DOHH2 (cell line): ENCODE data around the gene YPEL5.

ENCODE experiments used
- H3F3A ChIP-seq: fragments of 200-600 bp; sonication (generic), shearing (Covaris generic); 2 replicates; pipeline ENCODE4 v1.6.0; 2016; ENCODE audit warnings: antibody characterized with exemption, mild to moderate bottlenecking; ENCODE audit not compliant: control insufficient read depth, insufficient read depth
- H3K27ac ChIP-seq: fragments of 200-600 bp; sonication (generic); 2 replicates; pipeline ENCODE4 v1.5.1; 2014; ENCODE audit warnings: low read depth, mild to moderate bottlenecking, low read length, moderate library complexity
- H3K27me3 ChIP-seq: fragments of 200-600 bp; sonication (generic); 2 replicates; pipeline ENCODE4 v1.6.1; 2014; ENCODE audit warnings: mild to moderate bottlenecking, low read length, mixed read lengths; ENCODE audit not compliant: control insufficient read depth
- H3K36me3 ChIP-seq: fragments of 200-600 bp; sonication (generic); 2 replicates; pipeline ENCODE4 v1.6.1; 2014; ENCODE audit warnings: mild to moderate bottlenecking, low read length, moderate library complexity, mixed read lengths; ENCODE audit not compliant: control insufficient read depth
- H3K4me1 ChIP-seq: fragments of 200-600 bp; sonication (generic); 2 replicates; pipeline ENCODE4 v1.6.1; 2014; ENCODE audit warnings: mild to moderate bottlenecking, low read length, mixed read lengths; ENCODE audit not compliant: control insufficient read depth
- H3K4me2 ChIP-seq: fragments of 200-600 bp; sonication (generic); 2 replicates; pipeline ENCODE4 v1.6.0; 2014; ENCODE audit warnings: mild to moderate bottlenecking, low read length, moderate library complexity
- H3K4me3 ChIP-seq: fragments of 200-600 bp; sonication (generic); 2 replicates; pipeline ENCODE4 v1.5.1; 2014; ENCODE audit warnings: mild to moderate bottlenecking, low read length, mixed read lengths
- H3K79me2 ChIP-seq: fragments of 200-600 bp; sonication (generic); 2 replicates; pipeline ENCODE4 v1.6.1; 2014; ENCODE audit warnings: mild to moderate bottlenecking, low read length, mixed read lengths; ENCODE audit not compliant: control insufficient read depth
- H3K9me2 ChIP-seq: fragments of 200-600 bp; sonication (generic); replicated peaks from 2 replicates; pipeline ENCODE4 v1.6.1; 2014; ENCODE audit warnings: mild to moderate bottlenecking, low read length, mixed read lengths; ENCODE audit not compliant: control insufficient read depth
- H3K9me3 ChIP-seq: fragments of 200-600 bp; sonication (generic); 2 replicates; pipeline ENCODE4 v1.6.1; 2014; ENCODE audit warnings: antibody characterized with exemption, low read length, mixed read lengths; ENCODE audit not compliant: control insufficient read depth, insufficient read depth
- H4K20me1 ChIP-seq: fragments of 200-600 bp; sonication (generic); 2 replicates; pipeline ENCODE4 v1.6.0; 2014; ENCODE audit warnings: low read depth, mild to moderate bottlenecking, antibody characterized with exemption, low read length, moderate library complexity; ENCODE audit not compliant: control insufficient read depth, insufficient read depth
- EZH2phosphoT487 ChIP-seq: fragments of 200-600 bp; sonication (generic); IDR thresholded peaks from 2 replicates; pipeline ENCODE4 v1.6.1; 2017; ENCODE audit warnings: borderline replicate concordance, mild to moderate bottlenecking, antibody characterized with exemption, low read length, moderate library complexity, mixed read lengths
- TF ChIP-seq, protein P1 (sequence below): fragments of 200-600 bp; sonication (generic); IDR thresholded peaks from one replicate; pipeline ENCODE4 v1.5.1; 2014; ENCODE audit warnings: antibody characterized with exemption, mild to moderate bottlenecking, low read depth, low read length; ENCODE audit not compliant: poor library complexity, severe bottlenecking

Gene YPEL5

DNA sequence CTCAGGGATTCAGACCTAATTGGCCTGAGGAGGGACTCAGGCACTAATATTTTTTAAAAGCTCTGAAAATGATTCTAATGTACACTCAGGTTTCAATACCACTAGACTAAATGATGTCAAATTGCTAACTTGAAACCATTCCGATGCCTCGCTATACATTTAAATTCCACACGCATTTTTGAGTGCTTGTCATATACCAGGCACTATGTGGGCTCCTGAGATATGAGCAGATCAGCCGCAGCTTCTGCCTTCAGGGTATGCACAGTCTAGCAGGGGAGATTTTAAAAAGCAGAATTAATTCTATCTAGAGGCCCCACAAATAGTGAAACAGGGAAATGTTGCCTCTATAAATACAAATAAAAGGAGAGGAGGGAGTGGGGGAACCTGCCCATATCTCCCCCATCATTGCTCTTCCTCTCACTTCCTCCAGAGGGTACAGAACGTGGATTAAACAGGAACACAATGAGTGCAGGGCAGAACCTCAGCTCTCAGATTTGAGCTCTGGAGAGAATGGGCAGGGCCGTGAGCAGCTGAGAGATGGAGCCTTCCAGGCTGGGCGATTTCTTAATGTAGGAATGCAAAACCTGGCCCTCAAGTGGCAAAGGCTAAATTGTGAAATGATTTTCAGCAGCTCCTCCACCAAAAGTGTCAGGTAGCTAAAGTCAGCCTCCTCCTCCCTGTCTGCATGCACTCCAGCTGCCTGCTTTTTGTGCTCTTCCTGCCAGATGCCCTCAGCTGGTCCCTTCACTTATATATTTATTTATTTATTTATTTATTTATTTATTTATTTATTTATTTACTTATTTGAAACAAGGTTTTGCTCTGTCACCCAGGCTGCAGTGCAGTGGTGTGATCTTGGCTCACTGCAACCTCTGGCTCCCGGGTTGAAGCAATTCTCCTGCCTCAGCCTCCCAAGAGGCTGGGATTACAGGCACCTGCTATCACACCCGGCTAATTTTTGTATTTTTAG is 59.9 kb downstream of the YPEL5 start:
- no peak for TF ChIP-seq EZH2phosphoT487
- TF ChIP-seq, protein P1, sequence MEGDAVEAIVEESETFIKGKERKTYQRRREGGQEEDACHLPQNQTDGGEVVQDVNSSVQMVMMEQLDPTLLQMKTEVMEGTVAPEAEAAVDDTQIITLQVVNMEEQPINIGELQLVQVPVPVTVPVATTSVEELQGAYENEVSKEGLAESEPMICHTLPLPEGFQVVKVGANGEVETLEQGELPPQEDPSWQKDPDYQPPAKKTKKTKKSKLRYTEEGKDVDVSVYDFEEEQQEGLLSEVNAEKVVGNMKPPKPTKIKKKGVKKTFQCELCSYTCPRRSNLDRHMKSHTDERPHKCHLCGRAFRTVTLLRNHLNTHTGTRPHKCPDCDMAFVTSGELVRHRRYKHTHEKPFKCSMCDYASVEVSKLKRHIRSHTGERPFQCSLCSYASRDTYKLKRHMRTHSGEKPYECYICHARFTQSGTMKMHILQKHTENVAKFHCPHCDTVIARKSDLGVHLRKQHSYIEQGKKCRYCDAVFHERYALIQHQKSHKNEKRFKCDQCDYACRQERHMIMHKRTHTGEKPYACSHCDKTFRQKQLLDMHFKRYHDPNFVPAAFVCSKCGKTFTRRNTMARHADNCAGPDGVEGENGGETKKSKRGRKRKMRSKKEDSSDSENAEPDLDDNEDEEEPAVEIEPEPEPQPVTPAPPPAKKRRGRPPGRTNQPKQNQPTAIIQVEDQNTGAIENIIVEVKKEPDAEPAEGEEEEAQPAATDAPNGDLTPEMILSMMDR: no peak
- peaks cover 7% of the 10 kb centered on the region; the same call in 1 of the 2 replicates for H3K27me3 ChIP-seq

DNA sequence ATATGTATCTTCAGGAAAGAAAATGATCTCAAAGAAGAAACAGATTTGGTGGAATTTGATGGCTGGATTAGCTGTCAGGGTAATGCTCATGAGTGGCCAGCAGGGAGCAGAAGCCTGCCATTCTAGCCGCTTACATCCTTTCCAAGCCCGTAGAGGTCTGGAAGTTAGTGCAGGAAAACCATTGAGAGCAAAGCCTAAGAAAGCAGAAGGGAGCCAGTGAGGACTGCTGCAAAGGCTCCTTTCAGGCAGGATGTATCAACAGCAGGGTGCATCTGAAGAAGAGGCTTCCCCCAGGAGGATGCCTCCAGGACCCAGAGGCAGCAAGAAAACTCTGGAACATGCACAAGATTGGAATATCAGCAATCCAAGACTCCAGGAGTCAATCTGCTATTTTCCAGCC is 61.6 kb downstream of the YPEL5 start:
- no peak overlapping the region for H3K4me2 ChIP-seq
- H3K36me3 ChIP-seq: no peaks in the 10 kb centered on the region
- H3F3A ChIP-seq: no peaks in the 10 kb centered on the region
- H3K27ac ChIP-seq: no peak overlapping the region
- no peaks in the 10 kb centered on the region for H4K20me1 ChIP-seq
- H3K4me1 ChIP-seq: no peaks in the 10 kb centered on the region
- TF ChIP-seq, protein P1: peak; percentile 78
- TF ChIP-seq EZH2phosphoT487: no peak
- no peaks in the 10 kb centered on the region for H3K9me3 ChIP-seq
- no peak overlapping the region for H3K4me3 ChIP-seq
- no peaks in the 10 kb centered on the region for H3K9me2 ChIP-seq
- H3K27me3 ChIP-seq: peaks cover 7% of the 10 kb centered on the region; the same call in 1 of the 2 replicates
- H3K79me2 ChIP-seq: no peaks in the 10 kb centered on the region

More for the DNA sequence above, 59.9 kb downstream of the YPEL5 start:
- H3K4me1 ChIP-seq: no peaks in the 10 kb centered on the region
- H3K9me2 ChIP-seq: no peaks in the 10 kb centered on the region
- no peaks in the 10 kb centered on the region for H4K20me1 ChIP-seq
- H3K36me3 ChIP-seq: no peaks in the 10 kb centered on the region
- no peaks in the 10 kb centered on the region for H3F3A ChIP-seq
- no peaks in the 10 kb centered on the region for H3K9me3 ChIP-seq
- no peaks in the 10 kb centered on the region for H3K79me2 ChIP-seq
- H3K4me2 ChIP-seq: no peak overlapping the region
- H3K4me3 ChIP-seq: no peak overlapping the region
- no peak overlapping the region for H3K27ac ChIP-seq

DNA sequence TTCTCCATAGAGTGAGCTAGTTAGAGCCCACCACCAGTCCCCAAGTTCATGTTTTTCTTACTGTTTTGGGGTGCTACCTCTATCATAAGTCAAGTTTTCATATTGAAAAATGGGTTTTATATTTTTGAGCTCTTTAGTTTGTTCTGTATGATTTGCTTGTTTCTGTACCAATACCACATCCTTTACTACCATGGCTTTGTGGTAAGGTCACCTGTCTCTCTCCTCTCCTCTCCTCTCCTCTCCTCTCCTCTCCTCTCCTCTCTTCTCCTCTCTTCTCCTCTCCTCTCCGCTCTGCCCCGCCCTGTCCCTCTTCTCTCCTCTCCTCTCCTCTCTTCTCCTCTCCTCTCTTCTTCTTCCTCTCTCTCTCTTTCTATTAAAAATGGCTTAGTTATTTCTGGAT is 62.4 kb downstream of the YPEL5 start:
- no peak for TF ChIP-seq EZH2phosphoT487
- TF ChIP-seq, protein P1: no peak
- H3K4me2 ChIP-seq: no peak overlapping the region
- no peaks in the 10 kb centered on the region for H4K20me1 ChIP-seq
- H3K9me2 ChIP-seq: no peaks in the 10 kb centered on the region
- H3K4me1 ChIP-seq: no peaks in the 10 kb centered on the region
- no peak overlapping the region for H3K27ac ChIP-seq
- no peaks in the 10 kb centered on the region for H3F3A ChIP-seq
- no peaks in the 10 kb centered on the region for H3K79me2 ChIP-seq
- no peaks in the 10 kb centered on the region for H3K9me3 ChIP-seq
- H3K27me3 ChIP-seq: peaks cover 7% of the 10 kb centered on the region; the same call in 1 of the 2 replicates
- H3K4me3 ChIP-seq: no peak overlapping the region
- H3K36me3 ChIP-seq: no peaks in the 10 kb centered on the region
